Ishikawa (cell line): ENCODE results near the gene SGCD.

Source experiments
- CEBPB ChIP-seq: IDR thresholded peaks from 2 replicates; pipeline ENCODE4 v1.6.1; 2012
- CREB1 ChIP-seq: IDR thresholded peaks from 2 replicates; pipeline ENCODE4 v1.6.1; 2012; ENCODE audit warnings: low read depth
- EGR1 ChIP-seq: IDR thresholded peaks from 2 replicates; pipeline ENCODE4 v1.6.1; 2012
- EP300 ChIP-seq: IDR thresholded peaks from 2 replicates; pipeline ENCODE4 v1.6.1; 2012; ENCODE audit warnings: borderline replicate concordance
- FOXM1 ChIP-seq: IDR thresholded peaks from 2 replicates; pipeline ENCODE4 v1.6.1; 2012; ENCODE audit warnings: low read depth, borderline replicate concordance
- MAX ChIP-seq: IDR thresholded peaks from 2 replicates; pipeline ENCODE4 v1.6.1; 2012
- NFIC ChIP-seq: IDR thresholded peaks from 2 replicates; pipeline ENCODE4 v1.6.1; 2012
- RAD21 ChIP-seq: IDR thresholded peaks from 2 replicates; pipeline ENCODE4 v1.6.1; 2012; ENCODE audit warnings: low read depth
- REST ChIP-seq: IDR thresholded peaks from 2 replicates; pipeline ENCODE4 v1.6.1; 2012; ENCODE audit warnings: low read depth, mild to moderate bottlenecking
- TAF1 ChIP-seq: IDR thresholded peaks from 2 replicates; pipeline ENCODE4 v1.6.1; 2012; ENCODE audit warnings: low read depth, mild to moderate bottlenecking
- TCF12 ChIP-seq: IDR thresholded peaks from 2 replicates; pipeline ENCODE4 v1.6.1; 2012; ENCODE audit warnings: low read depth
- TEAD4 ChIP-seq: IDR thresholded peaks from 2 replicates; pipeline ENCODE4 v1.6.1; 2012
- YY1 ChIP-seq: IDR thresholded peaks from 2 replicates; pipeline ENCODE4 v1.6.1; 2012; ENCODE audit warnings: low read depth
- ZBTB7A ChIP-seq: IDR thresholded peaks from 2 replicates; pipeline ENCODE4 v1.6.1; 2012; ENCODE audit warnings: low read depth
- TF ChIP-seq, protein P1 (sequence below): IDR thresholded peaks from 2 replicates; pipeline ENCODE4 v1.6.1; 2012

Gene SGCD

GRCh38 chr5:156340893-156341292 is 13.9 kb downstream of the SGCD start:
- TF ChIP-seq CREB1, result no peak
- no peak for TF ChIP-seq EGR1
- no peak for TF ChIP-seq NFIC

DNA sequence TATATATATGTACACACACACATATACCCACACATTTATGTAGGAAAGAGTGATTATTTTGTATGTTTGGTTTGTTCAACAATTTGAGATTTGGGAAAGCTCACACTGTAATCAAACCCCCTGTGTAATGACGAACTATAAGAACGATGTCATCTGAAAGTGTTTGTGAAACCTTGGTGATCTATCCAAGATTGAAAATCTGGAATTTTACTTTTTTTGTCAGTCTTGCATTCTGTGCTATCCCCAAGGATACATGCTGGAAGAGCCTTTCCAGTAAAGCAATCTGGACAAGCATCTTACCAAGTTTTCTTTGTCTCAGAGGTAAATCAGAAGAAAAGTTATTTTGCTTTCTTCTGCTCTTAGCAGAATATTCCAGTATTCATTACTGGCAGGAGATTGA is 23.3 kb downstream of the SGCD start:
- TF ChIP-seq FOXM1 (no peak), RAD21 (no peak), MAX (no peak), EP300 (no peak), YY1 (no peak), NFIC (no peak), CEBPB (no peak), TCF12 (no peak), ZBTB7A (no peak), REST (no peak), TAF1 (no peak), TEAD4 (no peak), CREB1 (no peak), EGR1 (no peak)
- TF ChIP-seq, protein P1, sequence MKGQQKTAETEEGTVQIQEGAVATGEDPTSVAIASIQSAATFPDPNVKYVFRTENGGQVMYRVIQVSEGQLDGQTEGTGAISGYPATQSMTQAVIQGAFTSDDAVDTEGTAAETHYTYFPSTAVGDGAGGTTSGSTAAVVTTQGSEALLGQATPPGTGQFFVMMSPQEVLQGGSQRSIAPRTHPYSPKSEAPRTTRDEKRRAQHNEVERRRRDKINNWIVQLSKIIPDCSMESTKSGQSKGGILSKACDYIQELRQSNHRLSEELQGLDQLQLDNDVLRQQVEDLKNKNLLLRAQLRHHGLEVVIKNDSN, result no peak

- TF ChIP-seq REST, result no peak
- TF ChIP-seq CEBPB, result no peak
- no peak for TF ChIP-seq NFIC
- no peak for TF ChIP-seq ZBTB7A
- no peak for TF ChIP-seq TCF12
- TF ChIP-seq, protein P1, result no peak
- TF ChIP-seq RAD21, result no peak
- TF ChIP-seq FOXM1, result no peak
- TF ChIP-seq TAF1, result no peak
- TF ChIP-seq EGR1, result no peak
- no peak for TF ChIP-seq MAX
- no peak for TF ChIP-seq YY1
- no peak for TF ChIP-seq TEAD4
- no peak for TF ChIP-seq EP300
Observed at GRCh38 chr5:156351423-156351822, 24.5 kb downstream of the SGCD start.

DNA sequence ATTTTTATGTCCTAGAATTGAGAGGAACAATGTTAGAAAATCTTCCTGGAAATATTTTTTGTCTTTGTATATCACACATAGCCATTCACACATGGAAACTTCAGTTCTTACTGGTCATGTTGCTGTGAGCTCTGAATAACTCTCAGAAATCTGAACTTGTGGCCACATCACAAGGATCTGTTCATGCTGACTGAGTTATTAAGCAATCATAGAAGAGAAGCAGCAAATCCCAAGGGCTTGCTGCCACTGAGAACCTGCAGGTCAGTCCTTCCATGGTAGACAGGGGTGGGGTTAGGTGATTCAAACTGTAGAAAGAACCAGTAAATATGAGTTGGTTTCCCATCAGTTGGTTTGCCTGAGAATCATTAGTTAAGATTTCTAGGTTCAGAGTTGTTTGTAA is 27.6 kb downstream of the SGCD start:
- TF ChIP-seq EP300, result no peak
- TF ChIP-seq YY1, result no peak
- no peak for TF ChIP-seq TEAD4
- no peak for TF ChIP-seq CREB1
- no peak for TF ChIP-seq CEBPB
- TF ChIP-seq, protein P1, result no peak
- no peak for TF ChIP-seq MAX
- TF ChIP-seq TAF1, result no peak
- TF ChIP-seq NFIC, result no peak
- TF ChIP-seq RAD21, result no peak
- no peak for TF ChIP-seq TCF12
- TF ChIP-seq REST, result no peak

DNA sequence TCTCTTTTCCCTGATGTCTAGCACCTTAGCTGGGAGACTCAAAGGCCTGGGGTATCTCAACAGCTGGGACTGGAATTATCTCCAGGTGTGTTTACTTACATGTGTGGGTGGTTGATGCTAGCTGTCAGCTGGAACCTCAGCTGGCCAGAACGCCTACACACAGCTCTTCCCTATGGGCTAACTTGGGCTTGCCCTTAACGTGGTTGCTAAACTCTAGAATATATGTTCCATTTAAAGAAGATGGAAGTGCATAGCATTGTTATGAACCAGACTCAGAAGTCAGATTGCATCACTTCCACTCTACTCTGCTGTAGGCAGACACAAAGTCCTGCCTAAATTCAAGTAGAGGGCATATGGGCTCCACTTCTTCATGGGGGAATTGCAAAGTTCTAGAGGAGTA is 29.3 kb downstream of the SGCD start:
- TF ChIP-seq YY1 (no peak), TEAD4 (no peak), TAF1 (no peak), MAX (no peak), NFIC (no peak), ZBTB7A (no peak), CEBPB (no peak), FOXM1 (no peak), EP300 (no peak), EGR1 (no peak), RAD21 (no peak), CREB1 (no peak), REST (no peak), TCF12 (no peak)
- TF ChIP-seq, protein P1, result no peak
